Ishikawa (cell line): ENCODE measurements around the gene STAG1.

Source experiments
- CEBPB ChIP-seq: IDR thresholded peaks from 2 replicates; pipeline ENCODE4 v1.6.1; 2012
- CREB1 ChIP-seq: IDR thresholded peaks from 2 replicates; pipeline ENCODE4 v1.6.1; 2012; ENCODE audit warnings: low read depth
- EGR1 ChIP-seq: IDR thresholded peaks from 2 replicates; pipeline ENCODE4 v1.6.1; 2012
- EP300 ChIP-seq: IDR thresholded peaks from 2 replicates; pipeline ENCODE4 v1.6.1; 2012; ENCODE audit warnings: borderline replicate concordance
- FOXM1 ChIP-seq: IDR thresholded peaks from 2 replicates; pipeline ENCODE4 v1.6.1; 2012; ENCODE audit warnings: low read depth, borderline replicate concordance
- NFIC ChIP-seq: IDR thresholded peaks from 2 replicates; pipeline ENCODE4 v1.6.1; 2012
- RAD21 ChIP-seq: IDR thresholded peaks from 2 replicates; pipeline ENCODE4 v1.6.1; 2012; ENCODE audit warnings: low read depth
- TAF1 ChIP-seq: IDR thresholded peaks from 2 replicates; pipeline ENCODE4 v1.6.1; 2012; ENCODE audit warnings: low read depth, mild to moderate bottlenecking
- TCF12 ChIP-seq: IDR thresholded peaks from 2 replicates; pipeline ENCODE4 v1.6.1; 2012; ENCODE audit warnings: low read depth
- TEAD4 ChIP-seq: IDR thresholded peaks from 2 replicates; pipeline ENCODE4 v1.6.1; 2012
- YY1 ChIP-seq: IDR thresholded peaks from 2 replicates; pipeline ENCODE4 v1.6.1; 2012; ENCODE audit warnings: low read depth
- ZBTB7A ChIP-seq: IDR thresholded peaks from 2 replicates; pipeline ENCODE4 v1.6.1; 2012; ENCODE audit warnings: low read depth
- TF ChIP-seq, protein P1 (sequence below): IDR thresholded peaks from 2 replicates; pipeline ENCODE4 v1.6.1; 2012; ENCODE audit warnings: low read depth, mild to moderate bottlenecking
- TF ChIP-seq, protein P2 (sequence below): IDR thresholded peaks from 2 replicates; pipeline ENCODE4 v1.6.1; 2012
- TF ChIP-seq, protein P3 (sequence below): IDR thresholded peaks from 2 replicates; pipeline ENCODE4 v1.6.1; 2012

STAG1 gene

DNA sequence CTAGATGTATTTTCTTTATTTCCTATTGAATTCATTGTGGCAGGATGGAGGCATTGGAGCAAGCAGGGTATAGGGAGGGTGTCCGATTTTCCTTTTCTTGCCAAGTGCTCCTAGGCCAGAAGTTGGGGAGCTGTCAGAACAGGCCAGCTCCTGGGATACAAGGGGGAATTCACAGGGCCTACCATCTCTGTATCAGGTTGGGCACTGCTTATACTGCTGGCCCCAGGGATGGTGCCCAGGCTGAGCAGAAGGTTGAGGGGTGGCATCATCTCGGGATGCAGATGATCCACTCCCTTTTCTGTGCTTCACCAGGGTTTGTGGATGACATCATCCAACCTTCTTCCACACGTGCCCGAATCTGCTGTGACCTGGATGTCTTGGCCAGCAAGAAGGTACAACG, 422.6 kb downstream of the STAG1 start:
- TF ChIP-seq, protein P1, sequence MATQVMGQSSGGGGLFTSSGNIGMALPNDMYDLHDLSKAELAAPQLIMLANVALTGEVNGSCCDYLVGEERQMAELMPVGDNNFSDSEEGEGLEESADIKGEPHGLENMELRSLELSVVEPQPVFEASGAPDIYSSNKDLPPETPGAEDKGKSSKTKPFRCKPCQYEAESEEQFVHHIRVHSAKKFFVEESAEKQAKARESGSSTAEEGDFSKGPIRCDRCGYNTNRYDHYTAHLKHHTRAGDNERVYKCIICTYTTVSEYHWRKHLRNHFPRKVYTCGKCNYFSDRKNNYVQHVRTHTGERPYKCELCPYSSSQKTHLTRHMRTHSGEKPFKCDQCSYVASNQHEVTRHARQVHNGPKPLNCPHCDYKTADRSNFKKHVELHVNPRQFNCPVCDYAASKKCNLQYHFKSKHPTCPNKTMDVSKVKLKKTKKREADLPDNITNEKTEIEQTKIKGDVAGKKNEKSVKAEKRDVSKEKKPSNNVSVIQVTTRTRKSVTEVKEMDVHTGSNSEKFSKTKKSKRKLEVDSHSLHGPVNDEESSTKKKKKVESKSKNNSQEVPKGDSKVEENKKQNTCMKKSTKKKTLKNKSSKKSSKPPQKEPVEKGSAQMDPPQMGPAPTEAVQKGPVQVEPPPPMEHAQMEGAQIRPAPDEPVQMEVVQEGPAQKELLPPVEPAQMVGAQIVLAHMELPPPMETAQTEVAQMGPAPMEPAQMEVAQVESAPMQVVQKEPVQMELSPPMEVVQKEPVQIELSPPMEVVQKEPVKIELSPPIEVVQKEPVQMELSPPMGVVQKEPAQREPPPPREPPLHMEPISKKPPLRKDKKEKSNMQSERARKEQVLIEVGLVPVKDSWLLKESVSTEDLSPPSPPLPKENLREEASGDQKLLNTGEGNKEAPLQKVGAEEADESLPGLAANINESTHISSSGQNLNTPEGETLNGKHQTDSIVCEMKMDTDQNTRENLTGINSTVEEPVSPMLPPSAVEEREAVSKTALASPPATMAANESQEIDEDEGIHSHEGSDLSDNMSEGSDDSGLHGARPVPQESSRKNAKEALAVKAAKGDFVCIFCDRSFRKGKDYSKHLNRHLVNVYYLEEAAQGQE, result no peak
- TF ChIP-seq YY1 (no peak), RAD21 (no peak), TEAD4 (no peak), NFIC (no peak), EGR1 (no peak), TAF1 (no peak), CREB1 (no peak), EP300 (no peak), ZBTB7A (no peak), FOXM1 (no peak), TCF12 (no peak), CEBPB (no peak)
- TF ChIP-seq, protein P2, sequence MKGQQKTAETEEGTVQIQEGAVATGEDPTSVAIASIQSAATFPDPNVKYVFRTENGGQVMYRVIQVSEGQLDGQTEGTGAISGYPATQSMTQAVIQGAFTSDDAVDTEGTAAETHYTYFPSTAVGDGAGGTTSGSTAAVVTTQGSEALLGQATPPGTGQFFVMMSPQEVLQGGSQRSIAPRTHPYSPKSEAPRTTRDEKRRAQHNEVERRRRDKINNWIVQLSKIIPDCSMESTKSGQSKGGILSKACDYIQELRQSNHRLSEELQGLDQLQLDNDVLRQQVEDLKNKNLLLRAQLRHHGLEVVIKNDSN, result no peak
- TF ChIP-seq, protein P3, sequence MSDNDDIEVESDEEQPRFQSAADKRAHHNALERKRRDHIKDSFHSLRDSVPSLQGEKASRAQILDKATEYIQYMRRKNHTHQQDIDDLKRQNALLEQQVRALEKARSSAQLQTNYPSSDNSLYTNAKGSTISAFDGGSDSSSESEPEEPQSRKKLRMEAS, result no peak

DNA sequence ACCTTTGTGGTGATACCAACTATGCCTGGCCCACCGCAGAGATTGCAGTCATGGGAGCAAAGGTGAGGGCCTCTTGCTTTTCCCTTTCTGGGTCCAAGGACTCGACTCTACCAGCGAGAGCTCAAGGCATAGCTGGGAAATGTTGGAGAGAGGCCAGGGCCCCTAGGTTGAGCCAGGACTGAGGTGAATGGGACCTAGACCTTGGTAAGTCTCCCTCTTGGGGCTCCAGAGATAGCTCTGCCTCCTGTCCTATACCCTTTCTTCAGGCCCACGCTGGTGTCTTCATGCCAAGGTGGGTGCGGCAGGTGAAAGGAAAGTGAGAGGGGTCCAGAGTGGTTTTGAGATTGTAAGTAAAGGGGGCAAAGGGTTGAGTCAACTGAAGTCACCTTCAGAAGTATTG, 424.5 kb downstream of the STAG1 start:
- TF ChIP-seq EP300 (no peak), TAF1 (no peak), ZBTB7A (no peak), RAD21 (no peak), FOXM1 (no peak), CREB1 (no peak), TEAD4 (no peak)
- TF ChIP-seq, protein P3, result no peak

DNA sequence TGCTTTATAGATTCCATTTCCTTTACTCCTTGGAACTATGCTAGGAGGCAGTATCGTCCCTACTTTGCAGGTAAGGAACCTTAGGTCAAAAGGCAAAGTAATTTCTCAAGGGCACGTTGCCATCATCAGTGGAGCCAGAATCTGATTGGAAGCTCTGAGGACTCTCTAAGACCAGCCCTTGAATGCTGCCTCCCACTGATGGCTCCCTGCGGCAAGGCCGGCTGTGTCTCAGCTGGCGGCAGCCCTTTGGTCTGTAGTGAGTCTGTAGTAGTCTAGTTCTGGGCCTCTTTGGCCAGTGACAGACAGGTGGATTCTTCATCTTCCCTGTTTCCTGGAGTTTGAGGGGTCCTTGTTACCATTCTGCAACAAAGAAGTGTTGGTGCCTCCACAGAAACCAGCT, 425.9 kb downstream of the STAG1 start:
- TF ChIP-seq FOXM1, result no peak
- no peak for TF ChIP-seq YY1
- TF ChIP-seq, protein P3, result no peak
- no peak for TF ChIP-seq CREB1
- no peak for TF ChIP-seq TAF1
- TF ChIP-seq RAD21, result no peak
- TF ChIP-seq EP300, result no peak
- TF ChIP-seq, protein P1, result no peak
- no peak for TF ChIP-seq EGR1
- no peak for TF ChIP-seq NFIC
- TF ChIP-seq, protein P2, result no peak
- no peak for TF ChIP-seq TEAD4
- no peak for TF ChIP-seq ZBTB7A
- TF ChIP-seq CEBPB, result no peak
- no peak for TF ChIP-seq TCF12

DNA sequence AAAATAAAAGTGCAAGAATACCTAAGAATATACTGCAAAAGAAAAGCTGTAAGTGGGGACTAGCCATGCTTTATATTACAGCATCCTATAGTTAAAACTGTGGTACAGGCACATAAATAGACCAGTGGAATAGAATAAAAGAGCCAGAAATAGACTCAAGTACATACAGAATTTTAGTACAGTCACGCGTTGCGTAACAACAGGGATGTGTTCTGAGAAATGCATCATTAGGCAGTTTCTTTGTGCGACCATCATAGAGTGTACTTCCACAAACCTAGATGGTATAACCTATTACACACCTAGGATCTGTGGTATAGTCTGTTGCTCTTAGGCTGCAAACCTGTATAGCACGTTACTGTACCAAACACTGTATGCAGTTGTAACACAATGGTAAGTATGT, 440.2 kb downstream of the STAG1 start:
- TF ChIP-seq TEAD4 (no peak), TAF1 (no peak), EGR1 (no peak), CREB1 (no peak), ZBTB7A (no peak), EP300 (no peak), YY1 (no peak), CEBPB (no peak), RAD21 (no peak)
- TF ChIP-seq, protein P3, result no peak
- TF ChIP-seq, protein P2, result no peak

DNA sequence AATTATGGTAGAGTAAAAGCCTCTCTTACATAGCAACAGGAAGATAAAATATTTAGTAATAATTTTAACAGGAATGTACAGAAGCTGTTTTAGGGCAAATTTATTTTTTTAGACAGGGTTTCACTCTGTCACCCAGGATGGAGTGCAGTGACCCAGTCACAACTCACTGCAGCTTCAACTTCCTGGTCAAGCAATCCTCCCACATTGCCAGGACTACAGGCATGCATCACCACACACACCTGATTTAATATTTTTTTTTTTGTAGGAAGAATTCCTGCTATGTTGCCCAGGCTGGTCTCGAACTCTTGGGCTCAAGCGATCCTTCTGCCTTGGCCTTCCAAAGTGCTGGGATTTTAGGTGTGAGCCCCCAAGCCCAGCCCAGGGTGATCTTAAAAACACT, 440.9 kb downstream of the STAG1 start:
- TF ChIP-seq ZBTB7A (no peak), NFIC (no peak), EP300 (no peak), TEAD4 (no peak), RAD21 (no peak), TCF12 (no peak), YY1 (no peak), FOXM1 (no peak), CEBPB (no peak), EGR1 (no peak), CREB1 (no peak)
- TF ChIP-seq, protein P3, result no peak
- TF ChIP-seq, protein P1, result no peak
- TF ChIP-seq, protein P2, result no peak
